Activated CD4-positive, CD25-positive, alpha-beta regulatory T cell treated with anti-CD3 and anti-CD28 coated beads, Interleukin-2, amount 50 U/mL, for 24 hours (primary cell): ENCODE data around the gene CTNS.

ENCODE experiments used
- ATAC-seq, 2 donors: fragments of 150-1000 bp; cut with Tn5 transposase; one replicate each; pipeline ENCODE4 v1.10.0; 2021; ENCODE audit warnings: mild to moderate bottlenecking in 1 of 2, moderate library complexity in 1 of 2

The CTNS gene

GRCh38 chr17:3636154-3636907, at the start of gene CTNS, which contains the start of gene SHPK:
Gene CTNS, plus strand, starts transcription at chr17:3636760. Its CDS starts 3,447 bp downstream, at chr17:3640207.
Gene SHPK, minus strand, starts transcription at chr17:3636250. Its CDS starts 31 bp downstream, at chr17:3636219.
- peak; percentile 96 to 97 for ATAC-seq

GRCh38 chr17:3589784-3590183, 46.8 kb upstream of the CTNS start:
- ATAC-seq, result no peak

GRCh38 chr17:3590231-3590630, 46.3 kb upstream of the CTNS start:
- no peak for ATAC-seq

- ATAC-seq, result no peak
Observed at GRCh38 chr17:3590768-3591167, 45.8 kb upstream of the CTNS start.

- no peak for ATAC-seq
Observed at GRCh38 chr17:3592216-3592860, 44.2 kb upstream of the CTNS start.

- ATAC-seq, result no peak
Observed at GRCh38 chr17:3593384-3593783, 43.2 kb upstream of the CTNS start.

GRCh38 chr17:3594051-3594800, 42.3 kb upstream of the CTNS start:
- no peak for ATAC-seq

GRCh38 chr17:3594976-3595375, 41.6 kb upstream of the CTNS start:
- no peak for ATAC-seq

GRCh38 chr17:3596804-3597464, 39.6 kb upstream of the CTNS start:
- ATAC-seq, result no peak

GRCh38 chr17:3598078-3598477, 38.5 kb upstream of the CTNS start:
- no peak for ATAC-seq

GRCh38 chr17:3600529-3601205, 35.9 kb upstream of the CTNS start:
- ATAC-seq, result no peak

GRCh38 chr17:3602499-3602898, 34.1 kb upstream of the CTNS start:
- no peak for ATAC-seq

- ATAC-seq, result peak; percentile 46 to 76
Observed at GRCh38 chr17:3603119-3603869, 33.3 kb upstream of the CTNS start.

GRCh38 chr17:3603870-3604259, 32.7 kb upstream of the CTNS start:
- ATAC-seq, result no peak

- ATAC-seq, result no peak
Observed at GRCh38 chr17:3609689-3610088, 26.9 kb upstream of the CTNS start.

- no peak for ATAC-seq
Observed at GRCh38 chr17:3610523-3610922, 26.0 kb upstream of the CTNS start.

GRCh38 chr17:3613124-3613523, 23.4 kb upstream of the CTNS start:
- no peak for ATAC-seq

- ATAC-seq, result no peak
Observed at GRCh38 chr17:3615160-3615870, 21.2 kb upstream of the CTNS start.

GRCh38 chr17:3621146-3621720, 15.3 kb upstream of the CTNS start:
- no peak for ATAC-seq

- no peak for ATAC-seq
Observed at GRCh38 chr17:3622977-3623594, 13.5 kb upstream of the CTNS start.
